Prostate gland (tissue), 2 donors: ENCODE measurements around the gene POPDC3.

ENCODE experiments used
- POLR2AphosphoS5 ChIP-seq: sonication (generic); formaldehyde crosslinking; IDR thresholded peaks from one replicate; pipeline ENCODE4 v1.6.1; 2017; ENCODE audit warnings: antibody characterized with exemption
- TF ChIP-seq, protein P1 (sequence below), 4 experiments: fragments of 200-600 bp in 2 of 4; fragments of 450-650 bp in 2 of 4; sonication (generic) in 2 of 4; IDR thresholded peaks; 1 replicate in 3 of 4; 2 replicates in 1 of 4; pipeline ENCODE4 v1.5.1; 2016 to 2019; ENCODE audit warnings: antibody characterized with exemption in 4 of 4, mild to moderate bottlenecking in 2 of 4, moderate library complexity in 2 of 4

DNA sequence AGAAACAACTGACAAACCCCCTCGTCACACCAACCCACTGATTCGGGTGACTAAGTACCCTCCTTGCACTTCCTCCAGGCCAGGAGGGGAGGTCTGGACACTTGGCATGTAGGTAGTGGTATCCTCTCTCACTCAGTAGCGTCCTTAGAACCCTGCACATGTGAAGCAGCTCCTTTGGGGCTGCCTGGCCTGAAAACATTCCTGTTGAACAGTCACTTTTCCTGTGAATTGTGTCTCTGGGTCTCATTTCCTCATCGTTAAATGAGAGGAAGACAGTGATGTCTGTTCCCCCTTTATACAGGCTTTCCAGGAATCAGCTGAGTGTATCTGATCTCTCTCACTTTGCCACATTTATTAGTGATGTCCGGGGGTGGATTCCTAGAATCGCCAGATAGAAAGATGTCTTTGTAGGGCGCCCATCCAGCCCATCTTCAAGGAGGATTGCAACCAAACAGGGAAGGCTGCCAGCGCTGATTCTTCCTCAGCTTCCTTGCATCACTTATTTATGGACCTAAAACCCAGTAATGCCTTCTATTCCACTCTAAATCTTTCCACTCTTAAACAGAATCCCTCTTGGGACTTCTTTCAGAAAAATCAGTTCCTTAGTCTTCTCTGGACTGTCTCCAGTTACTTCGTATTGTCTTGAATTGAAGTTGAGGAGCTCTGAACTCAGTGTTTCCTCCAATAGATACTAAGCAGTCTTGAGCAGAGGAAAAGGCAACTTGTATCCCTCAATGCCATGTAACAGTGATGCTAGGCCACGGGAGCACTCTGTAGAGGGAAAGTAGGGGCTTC lies 9.4 kb upstream of the POPDC3 start:
- TF ChIP-seq, protein P1, sequence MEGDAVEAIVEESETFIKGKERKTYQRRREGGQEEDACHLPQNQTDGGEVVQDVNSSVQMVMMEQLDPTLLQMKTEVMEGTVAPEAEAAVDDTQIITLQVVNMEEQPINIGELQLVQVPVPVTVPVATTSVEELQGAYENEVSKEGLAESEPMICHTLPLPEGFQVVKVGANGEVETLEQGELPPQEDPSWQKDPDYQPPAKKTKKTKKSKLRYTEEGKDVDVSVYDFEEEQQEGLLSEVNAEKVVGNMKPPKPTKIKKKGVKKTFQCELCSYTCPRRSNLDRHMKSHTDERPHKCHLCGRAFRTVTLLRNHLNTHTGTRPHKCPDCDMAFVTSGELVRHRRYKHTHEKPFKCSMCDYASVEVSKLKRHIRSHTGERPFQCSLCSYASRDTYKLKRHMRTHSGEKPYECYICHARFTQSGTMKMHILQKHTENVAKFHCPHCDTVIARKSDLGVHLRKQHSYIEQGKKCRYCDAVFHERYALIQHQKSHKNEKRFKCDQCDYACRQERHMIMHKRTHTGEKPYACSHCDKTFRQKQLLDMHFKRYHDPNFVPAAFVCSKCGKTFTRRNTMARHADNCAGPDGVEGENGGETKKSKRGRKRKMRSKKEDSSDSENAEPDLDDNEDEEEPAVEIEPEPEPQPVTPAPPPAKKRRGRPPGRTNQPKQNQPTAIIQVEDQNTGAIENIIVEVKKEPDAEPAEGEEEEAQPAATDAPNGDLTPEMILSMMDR (IDR thresholded peaks at IDR 0.05) = no peak
- no peak for TF ChIP-seq POLR2AphosphoS5
